ENCODE data around the gene ATG16L1.

- no peak for TF ChIP-seq POLR2A (IDR thresholded peaks at IDR 0.05; ENCODE audit: low read depth, low read length)
- no peak for TF ChIP-seq RAD21 (IDR thresholded peaks at IDR 0.05; ENCODE audit: low read length)
- TF ChIP-seq, protein P1, sequence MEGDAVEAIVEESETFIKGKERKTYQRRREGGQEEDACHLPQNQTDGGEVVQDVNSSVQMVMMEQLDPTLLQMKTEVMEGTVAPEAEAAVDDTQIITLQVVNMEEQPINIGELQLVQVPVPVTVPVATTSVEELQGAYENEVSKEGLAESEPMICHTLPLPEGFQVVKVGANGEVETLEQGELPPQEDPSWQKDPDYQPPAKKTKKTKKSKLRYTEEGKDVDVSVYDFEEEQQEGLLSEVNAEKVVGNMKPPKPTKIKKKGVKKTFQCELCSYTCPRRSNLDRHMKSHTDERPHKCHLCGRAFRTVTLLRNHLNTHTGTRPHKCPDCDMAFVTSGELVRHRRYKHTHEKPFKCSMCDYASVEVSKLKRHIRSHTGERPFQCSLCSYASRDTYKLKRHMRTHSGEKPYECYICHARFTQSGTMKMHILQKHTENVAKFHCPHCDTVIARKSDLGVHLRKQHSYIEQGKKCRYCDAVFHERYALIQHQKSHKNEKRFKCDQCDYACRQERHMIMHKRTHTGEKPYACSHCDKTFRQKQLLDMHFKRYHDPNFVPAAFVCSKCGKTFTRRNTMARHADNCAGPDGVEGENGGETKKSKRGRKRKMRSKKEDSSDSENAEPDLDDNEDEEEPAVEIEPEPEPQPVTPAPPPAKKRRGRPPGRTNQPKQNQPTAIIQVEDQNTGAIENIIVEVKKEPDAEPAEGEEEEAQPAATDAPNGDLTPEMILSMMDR (conservative IDR thresholded peaks at IDR 0.05; ENCODE audit: low read depth, low read length), result no peak
- TF ChIP-seq RFX5 (IDR thresholded peaks at IDR 0.05; ENCODE audit: low read depth, low read length), result no peak
- no peak for TF ChIP-seq CHD1 (IDR thresholded peaks at IDR 0.05; ENCODE audit: low read depth, low read length)
- no peak for TF ChIP-seq MAFK (IDR thresholded peaks at IDR 0.05; ENCODE audit: low read depth, low read length)
- TF ChIP-seq MXI1 (IDR thresholded peaks at IDR 0.05; ENCODE audit: borderline replicate concordance, low read depth, low read length), result no peak
- no peak for TF ChIP-seq USF2 (IDR thresholded peaks at IDR 0.05; ENCODE audit: low read depth, low read length)
- no peak for TF ChIP-seq ELK1 (IDR thresholded peaks at IDR 0.05; ENCODE audit: borderline replicate concordance, low read depth, low read length)
- TF ChIP-seq MAZ (IDR thresholded peaks at IDR 0.05; ENCODE audit: borderline replicate concordance, low read depth, low read length), result no peak
- no peak for TF ChIP-seq CEBPB (IDR thresholded peaks at IDR 0.05; ENCODE audit: low read depth, low read length)
- TF ChIP-seq SMC3 (IDR thresholded peaks at IDR 0.05; ENCODE audit: low read depth, low read length), result no peak
- TF ChIP-seq FOS (IDR thresholded peaks at IDR 0.05; ENCODE audit: low read depth, low read length), result no peak
- no peak for TF ChIP-seq BHLHE40 (IDR thresholded peaks at IDR 0.05; ENCODE audit: low read depth, low read length)
These were observed 69.7 kb downstream of the ATG16L1 start for GRCh38 chr2:233321166-233321565.

Data from IMR-90 (cell line).